ENCODE data around the gene ZDHHC5. TPM values are rescaled to one million over a fixed set of nuclear protein-coding genes. Genes with fewer than 3 reads are reported as not detected.

The ZDHHC5 gene
- total RNA-seq, 4 donors from 2014 or later, result 27.2 to 69.7 (median 60.1) TPM

GRCh38 chr11:57745206-57745605 is 77.3 kb downstream of the ZDHHC5 start:
- H3K4me1 ChIP-seq, result peaks cover 0 to 17% (median 7%) of the 10 kb centered on the region in 4 donors
- peaks cover 0 to 24% (median 0%) of the 10 kb centered on the region in 3 donors for H3K36me3 ChIP-seq
- TF ChIP-seq POLR2A (IDR thresholded peaks at IDR 0.05) (no peak), CTCF (IDR thresholded peaks at IDR 0.05) (no peak)
- H3K4me3 ChIP-seq, result no peak overlapping the region
- DNase-seq, result no peak
- H3K9me3 ChIP-seq, result no peaks in the 10 kb centered on the region
- H3K27ac ChIP-seq, result no peak overlapping the region
- H3K27me3 ChIP-seq, result no peaks in the 10 kb centered on the region

GRCh38 chr11:57746920-57747319 is 79.0 kb downstream of the ZDHHC5 start:
- Histone ChIP-seq H3K27me3 (no peaks in the 10 kb centered on the region), H3K27ac (no peak overlapping the region), H3K36me3 (peaks cover 0 to 24% (median 0%) of the 10 kb centered on the region in 3 donors), H3K9me3 (no peaks in the 10 kb centered on the region), H3K4me3 (no peak overlapping the region), H3K4me1 (peaks cover 0 to 14% (median 7%) of the 10 kb centered on the region in 4 donors)
- no peak for DNase-seq
- TF ChIP-seq CTCF (IDR thresholded peaks at IDR 0.05) (no peak), POLR2A (IDR thresholded peaks at IDR 0.05) (no peak)

Small RNAs within 50 kb of the gene (small RNA-seq; reads per million reads assigned to genes)
- 85.3 to 171 reads per million in 2 donors for gene MIR130A
- 0 reads per million in 2 donors for gene TMX2-CTNND1

Other genes starting within 250 kb of the ZDHHC5 start
- 10 to 100 TPM in 3 of 4 donors, 1 to 10 TPM in 1; 5.1 to 38.8 (median 17.6) TPM for gene SLC43A3, start 241.0 kb upstream of the ZDHHC5 start, total RNA-seq
- gene RTN4RL2, start 207.6 kb upstream of the ZDHHC5 start, total RNA-seq, result 1 to 10 TPM in 1 of 4 donors, not detected in 3; 1.2 TPM
- 10 to 100 TPM in 3 of 4 donors, 1 to 10 TPM in 1; 4.6 to 19.0 (median 11.2) TPM for gene SLC43A1, start 152.4 kb upstream of the ZDHHC5 start, total RNA-seq
- 10 to 100 TPM; 16.8 to 39.6 (median 19.6) TPM for gene TIMM10, start 137.4 kb upstream of the ZDHHC5 start, total RNA-seq
- gene SMTNL1, start 130.5 kb upstream of the ZDHHC5 start, total RNA-seq, result not detected
- 10 to 100 TPM; 15.6 to 66.0 (median 25.1) TPM for gene UBE2L6, start 100.4 kb upstream of the ZDHHC5 start, total RNA-seq
- gene SERPING1, start 70.4 kb upstream of the ZDHHC5 start, total RNA-seq, result 100 to 1,000 TPM in 2 of 4 donors, 10 to 100 TPM in 2; 29.9 to 158 (median 93.1) TPM
- gene YPEL4, start 18.2 kb upstream of the ZDHHC5 start, total RNA-seq, result 1 to 10 TPM in 1 of 4 donors, under 1 TPM in 3; 0.35 to 2.5 (median 0.71) TPM
- 10 to 100 TPM in 3 of 4 donors, 1 to 10 TPM in 1; 9.1 to 16.1 (median 12.8) TPM for gene CLP1, start 10.4 kb upstream of the ZDHHC5 start, total RNA-seq
- 10 to 100 TPM in 3 of 4 donors, 1 to 10 TPM in 1; 3.0 to 26.4 (median 21.5) TPM for gene MED19, start 44.1 kb downstream of the ZDHHC5 start, total RNA-seq
- gene TMX2, start 44.5 kb downstream of the ZDHHC5 start, total RNA-seq, result 10 to 100 TPM; 18.2 to 86.0 (median 74.9) TPM
- 10 to 100 TPM; 42.0 to 50.5 (median 46.5) TPM for gene SELENOH, start 73.4 kb downstream of the ZDHHC5 start, total RNA-seq
- not detected for gene BTBD18, start 83.7 kb downstream of the ZDHHC5 start, total RNA-seq
- gene CTNND1, start 93.7 kb downstream of the ZDHHC5 start, total RNA-seq, result 100 to 1,000 TPM; 205 to 366 (median 346) TPM

Data from Peyer's patch (tissue), 4 donors.